OCI-LY3 (cell line): ENCODE results near the gene NINL.

Experiments
- EZH2phosphoT487 ChIP-seq: fragments of 200-600 bp; shearing (Covaris generic); IDR thresholded peaks from 2 replicates; pipeline ENCODE4 v1.6.1; 2018; ENCODE audit warnings: antibody characterized with exemption, mixed run types, low read depth
- TF ChIP-seq, protein P1 (sequence below): fragments of 200-600, 300-600 bp; sonication (generic); IDR thresholded peaks from 2 replicates; pipeline ENCODE4 v1.5.1; 2014; ENCODE audit warnings: antibody characterized with exemption, low read length, low read depth

DNA sequence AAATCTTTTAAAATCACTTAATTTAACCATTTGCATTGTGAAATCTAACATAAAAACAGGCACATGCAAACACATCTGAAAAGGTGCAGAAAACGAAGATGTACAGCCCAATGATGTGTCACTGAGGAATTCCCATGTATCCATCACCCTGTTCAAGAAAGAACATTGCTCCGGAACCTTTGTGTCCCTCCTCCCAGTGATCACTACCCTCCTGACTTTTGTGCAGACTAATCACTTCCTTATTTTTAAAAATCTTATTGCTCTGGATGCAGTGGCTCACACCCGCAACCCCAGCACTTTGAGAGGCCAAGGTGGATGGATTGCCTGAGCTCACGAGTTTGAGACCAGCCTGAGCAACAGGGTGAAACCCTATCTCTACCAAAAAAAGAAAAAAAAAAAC lies 163.3 kb downstream of the NINL start:
- TF ChIP-seq, protein P1, sequence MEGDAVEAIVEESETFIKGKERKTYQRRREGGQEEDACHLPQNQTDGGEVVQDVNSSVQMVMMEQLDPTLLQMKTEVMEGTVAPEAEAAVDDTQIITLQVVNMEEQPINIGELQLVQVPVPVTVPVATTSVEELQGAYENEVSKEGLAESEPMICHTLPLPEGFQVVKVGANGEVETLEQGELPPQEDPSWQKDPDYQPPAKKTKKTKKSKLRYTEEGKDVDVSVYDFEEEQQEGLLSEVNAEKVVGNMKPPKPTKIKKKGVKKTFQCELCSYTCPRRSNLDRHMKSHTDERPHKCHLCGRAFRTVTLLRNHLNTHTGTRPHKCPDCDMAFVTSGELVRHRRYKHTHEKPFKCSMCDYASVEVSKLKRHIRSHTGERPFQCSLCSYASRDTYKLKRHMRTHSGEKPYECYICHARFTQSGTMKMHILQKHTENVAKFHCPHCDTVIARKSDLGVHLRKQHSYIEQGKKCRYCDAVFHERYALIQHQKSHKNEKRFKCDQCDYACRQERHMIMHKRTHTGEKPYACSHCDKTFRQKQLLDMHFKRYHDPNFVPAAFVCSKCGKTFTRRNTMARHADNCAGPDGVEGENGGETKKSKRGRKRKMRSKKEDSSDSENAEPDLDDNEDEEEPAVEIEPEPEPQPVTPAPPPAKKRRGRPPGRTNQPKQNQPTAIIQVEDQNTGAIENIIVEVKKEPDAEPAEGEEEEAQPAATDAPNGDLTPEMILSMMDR: no peak
- no peak for TF ChIP-seq EZH2phosphoT487
